ENCODE results near the gene ETS2. TPM values are rescaled to one million over a fixed set of nuclear protein-coding genes. Genes with fewer than 3 reads are reported as not detected.

ETS2 gene
- total and polyA plus RNA-seq, 10 of the 15 experiments (the other 5 are each of a cell fraction or from before 2014, with no cell fraction given) = 0.52 to 8.6 (median 3.8) TPM

- TF ChIP-seq REST (IDR thresholded peaks at IDR 0.05; ENCODE audit: low read depth, low read length) (no peak), RFX5 (IDR thresholded peaks at IDR 0.05; ENCODE audit: low read depth, low read length) (no peak), ZBTB11 (CRISPR knock-in tag; IDR thresholded peaks at IDR 0.05) (no peak), EGR1 (IDR thresholded peaks at IDR 0.05; ENCODE audit: borderline replicate concordance in 1 of 2, low read depth in 2 of 2, low read length in 2 of 2) (no peak), EZH2 (IDR thresholded peaks at IDR 0.05; ENCODE audit: borderline replicate concordance, control insufficient read depth, low read depth, low read length) (no peak), MLLT1 (IDR thresholded peaks at IDR 0.05) (no peak), CBX5 (IDR thresholded peaks at IDR 0.05; ENCODE audit: low read depth) (no peak), FOS (IDR thresholded peaks at IDR 0.05; ENCODE audit: borderline replicate concordance, extremely low read depth, insufficient read length) (no peak), ATF3 (IDR thresholded peaks at IDR 0.05; ENCODE audit: borderline replicate concordance, extremely low read depth, low read depth, low read length) (no peak)
These were observed 45.0 kb upstream of the ETS2 start (continued) for GRCh38 chr21:38760762-38761155.
